ENCODE measurements around the gene TSC2.
"Not testable (repeated sequence)": the region's sequence is repeated elsewhere in the genome, so short reads cannot be mapped to it uniquely, and the experiment has no call there.

The TSC2 gene

DNA sequence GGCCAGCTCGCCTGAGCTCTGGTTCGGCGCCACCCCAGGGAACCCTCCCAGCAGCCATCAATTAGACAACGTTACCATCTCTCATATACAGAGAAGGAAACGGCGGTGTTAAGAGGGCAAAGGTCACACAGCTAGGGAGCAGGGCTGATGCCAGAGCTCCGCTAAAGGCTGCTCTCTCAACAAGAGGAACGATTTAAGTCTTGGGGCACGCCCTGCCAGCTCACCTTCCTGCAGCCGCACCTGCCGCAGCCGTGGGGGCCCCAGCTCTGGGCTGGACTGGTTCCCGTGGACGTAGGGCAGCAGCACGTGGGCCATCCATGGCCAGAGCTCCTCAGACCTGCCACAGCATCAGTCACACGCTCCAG lies 44.5 kb downstream of the TSC2 start:
- no peak overlapping the region for H3K4me3 ChIP-seq (ENCODE audit: low read depth, low read length)
- no peak for DNase-seq (ENCODE audit: low read depth)
- TF ChIP-seq, protein P1, sequence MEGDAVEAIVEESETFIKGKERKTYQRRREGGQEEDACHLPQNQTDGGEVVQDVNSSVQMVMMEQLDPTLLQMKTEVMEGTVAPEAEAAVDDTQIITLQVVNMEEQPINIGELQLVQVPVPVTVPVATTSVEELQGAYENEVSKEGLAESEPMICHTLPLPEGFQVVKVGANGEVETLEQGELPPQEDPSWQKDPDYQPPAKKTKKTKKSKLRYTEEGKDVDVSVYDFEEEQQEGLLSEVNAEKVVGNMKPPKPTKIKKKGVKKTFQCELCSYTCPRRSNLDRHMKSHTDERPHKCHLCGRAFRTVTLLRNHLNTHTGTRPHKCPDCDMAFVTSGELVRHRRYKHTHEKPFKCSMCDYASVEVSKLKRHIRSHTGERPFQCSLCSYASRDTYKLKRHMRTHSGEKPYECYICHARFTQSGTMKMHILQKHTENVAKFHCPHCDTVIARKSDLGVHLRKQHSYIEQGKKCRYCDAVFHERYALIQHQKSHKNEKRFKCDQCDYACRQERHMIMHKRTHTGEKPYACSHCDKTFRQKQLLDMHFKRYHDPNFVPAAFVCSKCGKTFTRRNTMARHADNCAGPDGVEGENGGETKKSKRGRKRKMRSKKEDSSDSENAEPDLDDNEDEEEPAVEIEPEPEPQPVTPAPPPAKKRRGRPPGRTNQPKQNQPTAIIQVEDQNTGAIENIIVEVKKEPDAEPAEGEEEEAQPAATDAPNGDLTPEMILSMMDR (IDR thresholded peaks at IDR 0.05; ENCODE audit: low read depth, low read length, missing control alignments), result no peak

DNA sequence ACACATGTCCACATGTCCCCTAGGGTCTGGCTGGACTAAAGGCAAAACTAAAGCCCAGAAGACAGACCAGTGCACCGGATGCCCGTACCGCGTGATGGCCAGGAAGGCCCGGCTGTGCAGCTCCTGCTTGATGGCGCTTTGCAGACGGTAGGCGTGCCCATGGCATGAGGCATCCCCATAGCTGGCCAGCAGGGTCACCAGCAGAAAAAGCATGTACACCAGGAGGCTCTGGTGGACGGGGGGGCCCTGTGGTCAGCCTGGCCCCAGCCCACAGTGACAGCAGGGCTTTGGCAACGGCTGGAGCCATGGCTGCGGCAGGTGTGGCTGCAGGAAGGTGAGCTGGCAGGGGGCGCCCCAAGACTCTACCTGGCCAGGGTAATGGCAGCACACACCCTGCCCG lies 45.1 kb downstream of the TSC2 start:
- no peak for DNase-seq (ENCODE audit: low read depth)
- TF ChIP-seq, protein P1 (IDR thresholded peaks at IDR 0.05; ENCODE audit: low read depth, low read length, missing control alignments), result no peak
- H3K4me3 ChIP-seq (ENCODE audit: low read depth, low read length), result no peak overlapping the region

DNA sequence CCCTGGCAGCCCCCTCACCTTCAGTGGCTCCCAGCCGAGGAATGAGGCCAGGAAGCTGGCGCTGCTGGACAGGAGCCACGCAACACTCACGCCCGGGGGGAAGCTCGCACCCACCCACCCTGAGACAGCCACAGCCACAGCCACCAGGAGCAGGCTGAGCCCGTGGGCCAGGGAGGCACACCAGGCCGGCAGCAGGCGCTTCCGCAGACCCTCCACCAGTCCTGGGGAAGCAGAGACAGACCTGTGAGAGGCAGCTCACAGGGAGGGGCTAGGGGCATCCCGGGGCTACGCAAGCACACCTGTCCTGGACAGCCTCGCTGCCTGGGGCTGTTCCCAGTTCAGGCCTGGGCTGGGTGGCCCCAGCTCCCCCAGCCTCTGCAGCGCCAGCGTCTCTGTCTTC lies 46.0 kb downstream of the TSC2 start:
- TF ChIP-seq, protein P1 (IDR thresholded peaks at IDR 0.05; ENCODE audit: low read depth, low read length, missing control alignments), result no peak
- no peak for DNase-seq (ENCODE audit: low read depth)
- no peak overlapping the region for H3K4me3 ChIP-seq (ENCODE audit: low read depth, low read length)

DNA sequence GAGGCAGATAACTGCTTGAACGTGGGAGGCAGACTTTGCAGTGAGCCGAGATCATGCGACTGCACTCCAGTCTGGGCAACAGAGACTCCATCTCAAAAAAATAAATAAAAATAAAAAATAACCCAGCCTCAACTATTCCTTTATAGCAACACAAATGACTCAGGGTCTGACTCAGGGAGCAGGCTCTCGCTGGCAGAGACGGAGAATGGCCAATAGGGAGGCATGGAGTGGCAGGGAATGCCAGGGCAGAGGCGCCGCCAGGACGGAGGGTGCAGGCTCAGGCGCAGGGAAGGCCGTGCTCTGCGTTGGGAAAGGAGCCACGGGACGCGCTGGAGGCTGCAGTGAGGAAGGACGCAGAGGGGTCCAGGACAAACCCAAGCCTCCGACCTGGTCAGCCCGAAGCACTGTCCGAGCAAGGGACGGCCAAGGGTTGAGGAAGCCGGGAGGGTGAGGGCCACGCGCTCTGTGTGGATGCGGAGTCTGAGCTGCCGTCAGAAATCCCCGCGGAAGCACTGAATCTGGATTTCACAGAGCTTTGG lies 47.6 kb downstream of the TSC2 start:
- DNase-seq (ENCODE audit: low read depth), result no peak
- H3K4me3 ChIP-seq (ENCODE audit: low read depth, low read length), result no peak overlapping the region
- TF ChIP-seq, protein P1 (IDR thresholded peaks at IDR 0.05; ENCODE audit: low read depth, low read length, missing control alignments), result no peak

DNA sequence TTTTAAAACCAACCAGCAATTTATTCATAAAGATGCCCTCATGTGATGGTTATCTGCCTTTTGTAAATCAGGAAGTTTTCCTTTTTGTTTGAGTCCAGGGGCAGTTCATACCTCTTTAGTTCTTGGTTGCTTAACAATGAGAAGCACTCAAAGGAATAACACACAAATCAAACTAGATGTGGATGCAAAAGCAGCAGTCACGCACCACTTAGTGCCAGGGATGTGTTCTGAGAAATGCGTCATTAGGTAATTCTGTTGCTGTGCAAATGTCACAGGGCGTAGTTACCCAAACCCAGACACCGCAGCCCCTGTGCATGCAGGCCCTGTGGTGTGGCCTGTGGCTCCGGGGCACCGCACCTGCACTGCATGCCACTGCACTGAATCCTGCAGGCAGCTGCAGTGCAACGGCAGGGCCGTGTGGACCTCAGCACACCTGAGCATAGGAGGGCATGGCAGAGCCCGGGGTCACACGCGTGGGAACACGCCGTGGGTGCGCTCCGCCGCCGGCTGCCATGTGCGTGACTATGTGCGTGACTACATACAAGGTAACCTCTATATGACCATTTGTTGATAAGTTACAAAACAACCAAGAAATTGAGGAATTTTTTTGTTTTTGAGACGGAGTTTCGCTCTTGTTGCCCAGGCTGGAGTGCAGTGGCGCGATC lies 48.3 kb downstream of the TSC2 start:
- DNase-seq (ENCODE audit: low read depth), result no peak
- H3K4me3 ChIP-seq (ENCODE audit: low read depth, low read length), result no peak overlapping the region
- TF ChIP-seq, protein P1 (IDR thresholded peaks at IDR 0.05; ENCODE audit: low read depth, low read length, missing control alignments), result no peak

DNA sequence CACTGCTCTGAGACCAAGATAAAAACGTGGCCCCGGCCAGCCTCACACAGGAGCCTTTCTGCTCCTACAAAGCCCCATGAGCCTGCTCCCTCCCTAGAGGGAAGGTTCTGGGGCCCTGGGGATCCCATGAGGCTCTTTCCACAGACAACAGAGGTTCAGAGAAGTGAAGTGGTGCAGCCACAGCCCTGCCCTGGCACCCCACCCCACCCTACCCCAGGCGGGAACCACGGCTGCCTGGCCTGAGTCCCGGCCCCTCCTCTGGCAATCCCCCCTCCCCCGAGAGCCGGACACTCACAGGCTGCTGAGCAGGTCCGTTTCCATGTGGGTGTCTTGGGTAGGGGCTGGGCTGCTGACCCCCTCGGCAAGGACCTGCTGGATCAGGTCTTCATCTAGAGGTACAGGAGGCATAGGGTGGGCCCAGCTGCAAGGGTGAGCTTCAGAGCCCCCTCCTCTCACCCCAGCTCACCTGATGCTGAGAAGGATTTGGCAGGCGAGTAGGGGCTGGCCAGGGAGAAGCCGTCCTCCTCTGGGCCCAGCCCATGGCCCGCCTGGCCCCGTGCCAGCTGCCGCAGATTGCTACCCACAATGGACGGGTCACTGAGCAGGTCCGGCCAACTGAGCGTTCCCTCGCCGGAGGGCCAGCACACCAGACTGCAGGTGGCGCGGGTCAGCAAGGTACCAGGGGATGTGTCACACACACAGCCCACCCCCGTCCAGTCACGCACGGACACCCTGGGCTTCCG lies 49.2 kb downstream of the TSC2 start:
- no peak for DNase-seq (ENCODE audit: low read depth)
- TF ChIP-seq, protein P1 (IDR thresholded peaks at IDR 0.05; ENCODE audit: low read depth, low read length, missing control alignments), result no peak
- H3K4me3 ChIP-seq (ENCODE audit: low read depth, low read length), result no peak overlapping the region

DNA sequence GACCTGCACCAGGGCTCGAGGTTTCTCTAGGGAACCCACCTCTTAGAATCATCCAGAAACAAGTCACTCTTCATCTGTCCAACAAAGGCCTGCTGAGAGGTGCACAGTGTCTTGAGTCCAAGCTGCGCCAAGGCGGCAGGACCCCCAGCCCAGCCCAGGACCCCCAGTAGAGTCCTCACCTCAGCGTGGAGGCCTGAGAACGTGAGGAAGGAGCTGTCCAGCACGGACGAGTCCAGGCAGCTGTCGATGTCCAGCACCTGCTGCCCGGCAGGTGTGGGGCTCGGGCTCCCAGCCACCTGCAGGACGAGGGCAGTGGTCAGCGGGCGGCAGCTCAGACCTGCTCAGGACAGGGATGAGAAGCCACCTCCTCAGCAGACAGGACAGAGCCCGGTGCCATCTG lies 49.9 kb downstream of the TSC2 start:
- not testable (repeated sequence) for H3K4me3 ChIP-seq (ENCODE audit: low read depth, low read length); DNase-seq (ENCODE audit: low read depth)

DNA sequence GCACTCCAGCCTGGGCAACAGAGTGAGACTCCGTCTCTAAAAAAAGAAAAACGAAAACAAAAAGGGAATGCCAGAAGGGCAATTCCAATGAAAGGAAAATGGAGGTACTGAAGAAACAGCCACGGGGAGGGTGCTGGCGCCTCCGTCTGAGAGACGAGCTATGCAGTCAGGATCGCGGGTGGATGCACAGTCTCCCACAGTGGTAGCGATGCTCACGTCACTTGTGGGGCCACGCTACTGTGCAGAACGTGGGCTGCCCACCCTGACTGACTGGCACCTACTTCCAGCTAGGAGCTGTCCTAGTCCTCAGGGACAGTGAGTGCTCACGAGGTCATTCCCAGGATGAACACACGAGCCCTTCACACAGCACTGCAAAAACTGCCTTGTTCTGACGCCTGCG lies 53.8 kb downstream of the TSC2 start:
- not testable (repeated sequence) for DNase-seq (ENCODE audit: low read depth); H3K4me3 ChIP-seq (ENCODE audit: low read depth, low read length)

Measured in GM12864 (cell line).